ENCODE measurements around the gene ZNRF1. TPM values are rescaled to one million over a fixed set of nuclear protein-coding genes. Genes with fewer than 3 reads are reported as not detected.
"Not testable (repeated sequence)": the region's sequence is repeated elsewhere in the genome, so short reads cannot be mapped to it uniquely, and the experiment has no call there.

Gene ZNRF1
- total RNA-seq, 2 donors from 2014 or later: 9.3 to 21.4 TPM

DNA sequence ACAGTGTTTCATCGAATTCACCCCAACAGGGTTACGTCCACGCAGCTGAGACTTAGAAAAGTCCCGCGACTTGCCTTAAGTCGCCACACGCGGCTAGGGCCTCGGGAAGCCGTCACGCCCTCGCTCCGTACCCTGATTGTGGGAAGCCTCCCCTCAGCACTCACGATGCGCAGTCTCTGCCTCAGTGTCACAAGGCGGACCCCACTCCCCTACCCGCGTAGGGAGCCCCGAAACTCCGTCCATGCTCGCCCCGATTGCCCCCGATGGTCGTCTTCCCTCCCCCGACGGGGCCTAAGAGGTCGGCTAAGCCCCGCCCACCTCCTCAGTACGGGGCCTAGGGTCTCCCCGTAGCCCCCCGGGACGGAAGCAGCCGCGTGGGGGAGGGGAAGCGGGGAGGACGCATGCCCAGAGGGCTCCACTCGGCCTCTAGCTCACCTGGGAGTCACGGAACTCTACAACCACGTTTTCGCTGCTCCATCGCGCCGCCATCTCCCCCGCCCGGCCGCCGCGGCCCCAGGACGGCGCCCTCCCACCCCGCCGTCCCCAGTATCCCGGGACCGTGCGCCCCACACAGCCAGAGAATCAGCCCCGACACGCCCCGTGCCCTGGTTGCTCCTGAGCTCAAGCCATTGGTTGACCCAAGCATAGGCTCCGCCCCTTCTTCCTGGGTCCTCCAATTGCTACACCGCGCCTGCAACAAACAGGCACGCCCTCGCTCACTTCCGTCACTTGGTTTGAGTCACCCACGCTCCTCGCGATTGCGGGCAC lies 14.1 kb upstream of the ZNRF1 start, which contains the start of gene WDR59:
Gene WDR59, minus strand, starts transcription at position 595 of the 768 bp plus-strand sequence. Its CDS starts 106 bp downstream, at position 489.
- Histone ChIP-seq H3K27ac (peak within 1 kb of the TSS; percentile 69 to 79 (median 74)), H3K36me3 (replicated peaks in 1 of 2; ENCODE audit: insufficient read depth in 1 of 2, low read depth in 2 of 2) (no peaks in the 10 kb centered on the region), H3K9me3 (no peaks in the 10 kb centered on the region), H3K4me3 (peak within 1 kb of the TSS; percentile 81 to 93), H3K27me3 (no peaks in the 10 kb centered on the region), H3K4me1 (peaks cover 21% of the 10 kb centered on the region)
- WGBS, 2 donors: 1% methylated on average over 65 of the region's 68 CpGs; no CpG with 5 or more reads in 1 of the 2 donors
- peak; percentile 100 for ATAC-seq
- peak; percentile 100 for DNase-seq
- intact Hi-C loops (cut with DNase I): no loop called here
- TF ChIP-seq POLR2A (IDR thresholded peaks at IDR 0.05): peak in 2 of 3 donors; percentile 77 to 82
- TF ChIP-seq, protein P1, sequence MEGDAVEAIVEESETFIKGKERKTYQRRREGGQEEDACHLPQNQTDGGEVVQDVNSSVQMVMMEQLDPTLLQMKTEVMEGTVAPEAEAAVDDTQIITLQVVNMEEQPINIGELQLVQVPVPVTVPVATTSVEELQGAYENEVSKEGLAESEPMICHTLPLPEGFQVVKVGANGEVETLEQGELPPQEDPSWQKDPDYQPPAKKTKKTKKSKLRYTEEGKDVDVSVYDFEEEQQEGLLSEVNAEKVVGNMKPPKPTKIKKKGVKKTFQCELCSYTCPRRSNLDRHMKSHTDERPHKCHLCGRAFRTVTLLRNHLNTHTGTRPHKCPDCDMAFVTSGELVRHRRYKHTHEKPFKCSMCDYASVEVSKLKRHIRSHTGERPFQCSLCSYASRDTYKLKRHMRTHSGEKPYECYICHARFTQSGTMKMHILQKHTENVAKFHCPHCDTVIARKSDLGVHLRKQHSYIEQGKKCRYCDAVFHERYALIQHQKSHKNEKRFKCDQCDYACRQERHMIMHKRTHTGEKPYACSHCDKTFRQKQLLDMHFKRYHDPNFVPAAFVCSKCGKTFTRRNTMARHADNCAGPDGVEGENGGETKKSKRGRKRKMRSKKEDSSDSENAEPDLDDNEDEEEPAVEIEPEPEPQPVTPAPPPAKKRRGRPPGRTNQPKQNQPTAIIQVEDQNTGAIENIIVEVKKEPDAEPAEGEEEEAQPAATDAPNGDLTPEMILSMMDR (IDR thresholded peaks at IDR 0.05): no peak

DNA sequence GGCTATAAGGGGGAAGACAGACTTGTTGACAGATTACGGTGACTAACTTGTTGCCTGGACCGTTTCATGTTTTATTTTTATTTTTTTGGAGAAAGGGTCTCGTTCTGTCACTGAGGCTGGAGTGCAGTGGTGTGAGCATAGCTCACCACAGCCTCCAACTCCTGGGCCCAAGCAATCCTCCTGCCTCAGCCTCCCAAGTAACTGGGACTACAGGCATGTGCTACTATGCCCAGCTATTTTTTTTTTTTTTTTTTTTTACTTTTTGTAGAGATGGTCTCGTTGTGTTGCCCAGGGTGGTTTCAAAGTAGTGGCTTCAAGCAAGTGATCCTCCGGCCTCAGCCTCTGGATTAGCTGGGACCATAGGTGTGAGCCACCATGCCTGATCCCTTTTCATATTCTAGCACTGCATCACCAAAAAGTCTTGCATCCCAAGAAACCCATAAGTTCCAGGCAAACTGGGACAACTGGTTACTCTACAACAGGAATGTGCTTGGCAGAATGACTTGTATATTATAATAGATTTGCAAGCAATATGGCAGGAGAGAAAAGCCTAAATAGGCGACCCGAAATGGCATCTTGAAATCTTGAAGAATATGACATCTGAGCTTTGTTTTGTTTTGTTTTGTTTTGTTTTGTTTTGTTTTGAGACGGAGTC lies 11.7 kb upstream of the ZNRF1 start:
- peaks cover 35% of the 10 kb centered on the region for H3K4me1 ChIP-seq
- intact Hi-C loops (cut with DNase I): no loop called here

DNA sequence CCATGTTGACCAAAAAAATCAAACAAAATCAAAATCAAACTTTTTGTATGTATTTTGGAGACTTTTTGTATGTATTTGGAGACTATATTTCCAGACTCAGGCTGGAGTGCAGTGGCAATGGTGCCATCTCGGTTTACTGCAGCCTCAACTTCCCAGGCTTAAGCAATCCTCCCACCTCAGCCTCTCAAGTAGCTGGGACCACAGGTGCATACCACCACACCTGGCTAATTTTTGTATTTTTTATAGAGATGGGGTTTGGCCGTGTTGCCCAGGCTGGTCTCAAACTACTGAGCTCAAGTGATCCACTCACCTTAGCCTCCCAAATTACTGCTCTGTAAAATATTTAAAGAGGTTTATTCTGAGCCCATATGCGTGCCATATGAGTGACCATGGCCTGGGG lies 9.0 kb upstream of the ZNRF1 start:
- H3K27me3 ChIP-seq; ATAC-seq; H3K27ac ChIP-seq; DNase-seq; H3K36me3 ChIP-seq (replicated peaks in 1 of 2; ENCODE audit: insufficient read depth in 1 of 2, low read depth in 2 of 2); H3K9me3 ChIP-seq; H3K4me3 ChIP-seq: not testable (repeated sequence)
- 94 to 98% methylated on average over 3 of the region's 3 CpGs for WGBS, 2 donors
- peaks cover 35% of the 10 kb centered on the region for H3K4me1 ChIP-seq
- intact Hi-C loops (cut with DNase I): loop anchor here (5.0 kb wide), 1 partner anchor 107 kb away; no protein-coding TSS in a partner anchor

More for the DNA sequence above, 11.7 kb upstream of the ZNRF1 start:
- Histone ChIP-seq H3K27ac (no peak overlapping the region), H3K36me3 (replicated peaks in 1 of 2; ENCODE audit: insufficient read depth in 1 of 2, low read depth in 2 of 2) (no peaks in the 10 kb centered on the region), H3K27me3 (no peaks in the 10 kb centered on the region), H3K4me3 (no peak overlapping the region), H3K9me3 (no peaks in the 10 kb centered on the region)
- WGBS, 2 donors: 76% methylated on average over 8 of the region's 8 CpGs
- no peak for ATAC-seq
- TF ChIP-seq, protein P1 (IDR thresholded peaks at IDR 0.05): no peak
- TF ChIP-seq POLR2A (IDR thresholded peaks at IDR 0.05): no peak
- DNase-seq: no peak

GRCh38 chr16:74990832-74991231 lies 8.0 kb upstream of the ZNRF1 start:
- intact Hi-C loops (cut with DNase I): loop anchor here (5.0 kb wide), 1 partner anchor 106 kb away; no protein-coding TSS in a partner anchor
- Histone ChIP-seq H3K27me3 (no peaks in the 10 kb centered on the region), H3K9me3 (no peaks in the 10 kb centered on the region), H3K4me3 (no peak overlapping the region), H3K27ac (peak overlapping the region in 3 of 4 donors; percentile 74 to 90 (median 79)), H3K4me1 (peaks cover 30% of the 10 kb centered on the region), H3K36me3 (replicated peaks in 1 of 2; ENCODE audit: insufficient read depth in 1 of 2, low read depth in 2 of 2) (no peaks in the 10 kb centered on the region)
- ATAC-seq (no peak), DNase-seq (no peak)
- TF ChIP-seq POLR2A (IDR thresholded peaks at IDR 0.05): no peak
- TF ChIP-seq, protein P1 (IDR thresholded peaks at IDR 0.05): no peak
- 96 to 97% methylated on average over 10 of the region's 10 CpGs for WGBS, 2 donors

GRCh38 chr16:74991268-74991592 lies 7.6 kb upstream of the ZNRF1 start:
- Histone ChIP-seq H3K27me3 (no peaks in the 10 kb centered on the region), H3K9me3 (no peaks in the 10 kb centered on the region), H3K4me1 (peaks cover 30% of the 10 kb centered on the region), H3K4me3 (no peak overlapping the region), H3K27ac (peak overlapping the region; percentile 54 to 90 (median 76)), H3K36me3 (replicated peaks in 1 of 2; ENCODE audit: insufficient read depth in 1 of 2, low read depth in 2 of 2) (no peaks in the 10 kb centered on the region)
- 39 to 45% methylated on average over 5 of the region's 5 CpGs for WGBS, 2 donors
- ATAC-seq (no peak), DNase-seq (no peak)
- TF ChIP-seq, protein P1 (IDR thresholded peaks at IDR 0.05): no peak
- no peak for TF ChIP-seq POLR2A (IDR thresholded peaks at IDR 0.05)
- intact Hi-C loops (cut with DNase I): loop anchor here (5.0 kb wide), 1 partner anchor 106 kb away; no protein-coding TSS in a partner anchor
